Activated naive CD4-positive, alpha-beta T cell treated with anti-CD3 and anti-CD28 coated beads, Interleukin-2, amount 10 ng/mL, durations not matched to agents 7 days and 5 days (primary cell): ENCODE data around the gene GLI2.

Experiments
- CTCF ChIA-PET: fragments of 350-600 bp; sonication (Branson Sonifier 250); formaldehyde crosslinking; loops from one replicate; lab custom pipeline; 2021; ENCODE audit warnings: antibody characterized with exemption; lab: Charles Lee
- DNase-seq: peaks from one replicate; pipeline ENCODE4 v3.0.0-alpha.2; 2020
- H3K27ac Mint-ChIP-seq: one replicate; pipeline ENCODE4 v1.8.0; 2021; ENCODE audit warnings: mild to moderate bottlenecking, moderate library complexity, mixed read lengths
- H3K27me3 Mint-ChIP-seq: one replicate; pipeline ENCODE4 v1.8.0; 2021; ENCODE audit warnings: mild to moderate bottlenecking, mixed read lengths
- H3K36me3 Mint-ChIP-seq: one replicate; pipeline ENCODE4 v1.8.0; 2021; ENCODE audit warnings: mixed read lengths
- H3K4me1 Mint-ChIP-seq: one replicate; pipeline ENCODE4 v1.8.0; 2021; ENCODE audit warnings: mixed read lengths
- H3K4me3 Mint-ChIP-seq: one replicate; pipeline ENCODE4 v1.8.0; 2021; ENCODE audit warnings: mild to moderate bottlenecking, moderate library complexity, mixed read lengths
- H3K9me3 Mint-ChIP-seq: one replicate; pipeline ENCODE4 v1.8.0; 2021; ENCODE audit warnings: mixed read lengths

Gene GLI2

DNA sequence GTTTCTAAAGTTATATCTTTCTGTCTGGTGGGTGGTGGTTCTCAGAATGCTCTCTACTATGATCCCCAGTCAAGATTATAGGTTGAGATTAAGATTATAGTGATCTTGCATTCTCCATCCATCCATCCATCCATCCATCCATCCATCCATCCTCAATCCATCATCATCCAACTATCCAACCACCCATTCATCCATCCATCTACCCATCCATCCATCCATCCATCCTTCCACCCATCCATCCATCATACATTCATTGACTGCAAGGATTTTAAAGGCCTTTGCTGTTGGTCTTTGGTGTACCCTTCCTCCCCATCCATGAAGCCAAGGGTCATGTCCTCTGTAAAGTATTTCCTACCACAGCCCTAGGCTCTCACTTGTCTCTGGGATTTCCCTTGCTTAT, 13.1 kb downstream of the GLI2 start:
- Mint-ChIP-seq H3K4me1 (no peaks in the 10 kb centered on the region), H3K27ac (no peak overlapping the region), H3K4me3 (no peak overlapping the region), H3K9me3 (no peaks in the 10 kb centered on the region), H3K27me3 (peaks cover 27% of the 10 kb centered on the region), H3K36me3 (no peaks in the 10 kb centered on the region)
- DNase-seq, result no peak
- CTCF ChIA-PET, result no interaction called here

DNA sequence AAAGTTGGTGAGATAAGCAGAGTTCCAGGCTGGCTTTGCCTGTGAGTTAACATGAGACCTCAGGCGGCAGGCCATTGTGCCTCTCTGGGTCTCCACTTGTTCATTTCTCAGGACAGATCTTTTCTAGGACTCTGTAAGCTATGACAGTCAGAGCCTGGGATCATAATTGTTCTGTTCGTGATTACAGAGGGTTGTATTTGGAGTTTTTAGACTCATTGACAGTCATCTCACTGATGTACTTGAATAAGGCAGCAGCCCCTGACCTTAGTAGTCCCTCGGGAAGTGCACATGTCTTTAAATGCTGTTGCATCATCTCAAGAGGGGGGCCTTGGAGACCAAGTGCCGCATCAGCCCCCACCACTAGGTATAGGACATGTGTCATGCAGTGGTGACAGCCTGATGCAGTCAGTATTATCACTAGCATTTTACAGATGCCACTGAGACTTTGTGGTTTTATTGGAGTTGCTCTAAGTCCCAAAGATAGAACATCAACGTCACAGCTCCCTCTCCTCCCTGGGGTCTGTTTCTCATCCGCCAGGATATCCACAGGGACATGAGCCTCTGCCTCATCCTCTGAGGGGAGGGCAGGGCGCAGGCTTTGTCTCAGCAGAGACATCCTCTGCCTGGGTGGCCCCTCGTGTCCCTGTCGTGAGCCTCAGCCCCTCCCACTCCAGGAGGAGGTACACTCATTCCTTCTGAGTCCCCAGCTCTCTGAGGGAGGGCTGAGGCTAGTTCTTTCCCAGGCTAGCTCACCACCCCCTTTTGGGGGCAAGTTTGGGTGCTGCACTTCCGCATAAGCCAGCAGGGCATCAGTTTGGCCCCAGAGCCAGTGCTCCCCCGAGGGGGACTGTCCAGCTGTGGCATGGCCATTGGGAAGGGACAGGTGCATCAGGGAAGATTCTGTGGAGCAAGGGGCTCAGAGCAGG, 14.1 kb downstream of the GLI2 start:
- H3K9me3 Mint-ChIP-seq, result no peaks in the 10 kb centered on the region
- no peak overlapping the region for H3K27ac Mint-ChIP-seq
- H3K27me3 Mint-ChIP-seq, result peaks cover 22% of the 10 kb centered on the region
- H3K36me3 Mint-ChIP-seq, result no peaks in the 10 kb centered on the region
- H3K4me3 Mint-ChIP-seq, result no peak overlapping the region
- DNase-seq, result no peak
- no peaks in the 10 kb centered on the region for H3K4me1 Mint-ChIP-seq
- CTCF ChIA-PET, result no interaction called here

DNA sequence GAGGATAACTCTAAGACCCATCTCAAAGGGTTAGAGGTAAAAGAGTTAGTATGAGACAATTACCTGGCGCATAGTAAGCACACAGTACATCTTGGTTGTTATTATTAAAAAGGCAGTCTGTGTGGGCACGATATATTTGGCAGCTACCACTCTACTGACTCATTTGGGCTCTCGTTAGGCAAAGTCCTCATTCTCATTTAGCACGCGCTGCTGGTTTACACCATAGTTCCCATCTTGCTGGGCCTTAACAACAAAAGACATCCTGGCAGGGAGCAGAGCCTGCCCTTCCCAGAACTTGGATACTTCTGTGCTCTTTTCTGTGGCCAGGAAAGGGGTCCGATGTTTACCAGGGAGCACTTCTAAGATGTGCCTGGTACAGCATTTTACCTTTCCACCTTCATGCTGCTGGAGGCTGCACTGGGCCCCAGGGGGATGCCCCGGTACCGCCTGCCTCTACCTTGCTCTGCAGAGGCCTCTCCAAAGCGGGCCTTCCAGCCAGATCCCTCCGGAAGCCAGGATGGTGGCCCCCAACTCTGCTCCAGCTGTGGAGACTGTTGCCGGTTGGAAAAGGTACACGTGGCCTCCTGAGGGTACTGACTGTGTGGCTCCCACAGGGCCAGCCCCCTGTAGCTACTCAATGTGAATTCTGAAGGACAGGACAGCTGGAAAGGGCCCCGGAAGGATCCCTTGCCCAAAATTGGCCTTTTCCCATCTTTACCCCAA, 15.0 kb downstream of the GLI2 start:
- H3K9me3 Mint-ChIP-seq, result no peaks in the 10 kb centered on the region
- H3K27ac Mint-ChIP-seq, result no peak overlapping the region
- no peak for DNase-seq
- H3K27me3 Mint-ChIP-seq, result peaks cover 13% of the 10 kb centered on the region
- no peaks in the 10 kb centered on the region for H3K36me3 Mint-ChIP-seq
- CTCF ChIA-PET, result no interaction called here
- H3K4me3 Mint-ChIP-seq, result no peak overlapping the region
- no peaks in the 10 kb centered on the region for H3K4me1 Mint-ChIP-seq

DNA sequence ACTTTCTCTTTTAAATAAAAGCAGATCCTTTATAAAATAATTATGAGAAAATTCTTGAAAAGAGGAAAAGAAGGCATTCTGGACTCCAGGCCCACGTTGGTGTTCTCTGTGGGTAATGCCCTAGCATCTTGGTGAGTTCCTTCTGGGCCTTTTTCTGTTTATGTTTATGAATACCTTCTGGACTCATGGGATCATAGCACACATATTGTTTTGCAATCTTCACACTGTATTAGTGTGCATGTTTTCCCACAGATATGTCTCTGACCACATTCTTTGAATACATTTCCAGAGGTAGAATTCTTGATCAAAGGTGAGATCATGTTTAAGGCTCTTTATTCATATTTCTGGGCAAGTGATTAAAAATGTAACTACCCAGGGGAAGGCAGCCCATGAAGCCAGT, 15.9 kb downstream of the GLI2 start:
- CTCF ChIA-PET, result no interaction called here
- H3K4me3 Mint-ChIP-seq, result no peak overlapping the region
- H3K4me1 Mint-ChIP-seq, result no peaks in the 10 kb centered on the region
- no peaks in the 10 kb centered on the region for H3K36me3 Mint-ChIP-seq
- no peaks in the 10 kb centered on the region for H3K9me3 Mint-ChIP-seq
- DNase-seq, result no peak
- peaks cover 7% of the 10 kb centered on the region for H3K27me3 Mint-ChIP-seq
- no peak overlapping the region for H3K27ac Mint-ChIP-seq

DNA sequence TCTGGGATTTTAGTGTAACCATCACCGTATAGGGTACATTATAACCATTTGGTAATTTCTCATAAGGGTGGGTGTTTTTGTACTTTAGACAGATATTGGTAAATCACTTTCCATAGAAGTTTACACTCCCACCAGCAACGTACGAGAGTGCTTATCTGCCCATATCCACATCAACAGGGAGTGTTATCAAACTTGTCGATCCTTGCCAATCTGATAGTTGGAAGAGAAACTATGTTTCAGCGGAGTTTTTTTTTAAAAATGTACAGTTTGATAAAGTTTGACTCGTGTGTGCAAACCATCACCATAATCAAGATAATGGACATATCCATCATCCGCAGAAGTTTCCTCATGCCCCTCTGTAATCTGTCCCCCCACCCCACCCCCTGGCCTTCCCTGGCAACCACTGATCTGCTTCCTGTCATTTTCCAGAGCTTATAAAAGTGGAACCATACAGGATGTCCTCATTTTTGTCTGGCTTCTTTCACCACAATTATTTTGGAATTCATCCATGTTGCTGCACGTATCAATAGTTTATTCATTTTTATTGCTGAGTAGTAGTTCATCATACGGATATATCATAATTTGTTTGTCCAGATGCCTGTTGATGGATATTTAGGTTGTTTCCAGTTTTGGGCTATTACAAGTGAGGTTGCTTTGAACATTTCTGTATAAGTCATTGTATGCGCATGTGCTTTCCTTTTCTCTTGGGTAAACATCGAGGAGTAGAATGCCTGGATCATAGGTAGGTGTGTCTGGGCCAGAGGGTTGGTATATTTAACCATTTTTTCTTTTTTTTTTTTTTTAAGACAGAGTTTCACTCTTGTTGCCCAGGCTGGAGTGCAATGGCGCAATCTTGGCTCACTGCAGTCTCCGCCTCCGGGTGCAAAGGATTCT, 18.6 kb downstream of the GLI2 start:
- H3K27me3 Mint-ChIP-seq, result peaks cover 17% of the 10 kb centered on the region
- no peaks in the 10 kb centered on the region for H3K9me3 Mint-ChIP-seq
- no peak overlapping the region for H3K4me3 Mint-ChIP-seq
- no peak for DNase-seq
- no peaks in the 10 kb centered on the region for H3K4me1 Mint-ChIP-seq
- no peak overlapping the region for H3K27ac Mint-ChIP-seq
- no peaks in the 10 kb centered on the region for H3K36me3 Mint-ChIP-seq
- CTCF ChIA-PET, result no interaction called here

DNA sequence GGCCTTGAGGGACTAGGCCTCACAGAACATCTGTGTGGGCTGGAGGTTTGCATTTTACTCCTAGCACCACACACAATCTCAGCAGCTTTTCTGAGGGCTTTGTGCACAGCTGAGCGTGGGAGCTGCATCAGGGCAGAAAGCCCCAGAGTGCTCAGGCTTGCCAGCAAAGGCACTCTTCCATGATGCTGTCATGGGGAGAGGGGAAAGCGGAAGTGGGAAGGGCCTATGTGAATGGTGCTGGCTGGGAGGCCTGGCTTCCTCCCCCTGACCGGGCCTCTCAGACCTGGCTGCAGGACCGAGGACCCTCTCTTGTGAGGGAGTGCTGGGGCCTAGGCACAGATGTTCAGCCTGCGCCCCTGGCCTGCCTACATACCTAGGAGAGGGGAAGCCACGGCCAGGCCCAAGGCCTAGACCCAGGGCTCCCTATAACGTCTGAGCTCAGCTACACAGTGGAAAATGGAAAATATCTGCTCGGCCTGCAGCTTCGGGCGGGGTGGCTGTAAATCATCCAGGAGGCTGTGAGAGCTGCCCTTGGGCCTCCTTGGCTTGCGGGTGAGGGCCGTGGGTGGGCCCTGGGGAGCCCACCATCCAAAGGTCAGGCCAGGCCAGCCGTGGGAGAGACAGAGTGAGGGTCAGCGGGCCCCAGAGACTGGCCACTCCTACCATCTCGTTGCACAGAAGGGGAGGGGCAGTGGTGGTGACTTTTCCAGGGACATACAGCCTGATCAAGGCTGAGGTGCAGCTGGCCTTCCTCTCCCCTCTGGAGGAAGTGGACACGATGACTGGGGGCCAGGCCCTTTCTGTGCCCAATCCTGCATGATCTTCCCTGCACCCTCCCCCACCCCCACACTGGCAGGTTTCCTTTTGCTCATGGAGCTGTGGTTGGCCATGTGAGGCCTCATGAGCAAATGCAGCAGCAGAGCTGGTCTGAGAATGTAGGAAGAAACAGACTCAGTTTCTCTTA, 22.8 kb downstream of the GLI2 start:
- Mint-ChIP-seq H3K4me3 (no peak overlapping the region), H3K4me1 (no peaks in the 10 kb centered on the region), H3K36me3 (no peaks in the 10 kb centered on the region), H3K27me3 (peaks cover 13% of the 10 kb centered on the region), H3K27ac (no peak overlapping the region), H3K9me3 (no peaks in the 10 kb centered on the region)
- CTCF ChIA-PET, result no interaction called here
- peak; percentile 17 for DNase-seq

DNA sequence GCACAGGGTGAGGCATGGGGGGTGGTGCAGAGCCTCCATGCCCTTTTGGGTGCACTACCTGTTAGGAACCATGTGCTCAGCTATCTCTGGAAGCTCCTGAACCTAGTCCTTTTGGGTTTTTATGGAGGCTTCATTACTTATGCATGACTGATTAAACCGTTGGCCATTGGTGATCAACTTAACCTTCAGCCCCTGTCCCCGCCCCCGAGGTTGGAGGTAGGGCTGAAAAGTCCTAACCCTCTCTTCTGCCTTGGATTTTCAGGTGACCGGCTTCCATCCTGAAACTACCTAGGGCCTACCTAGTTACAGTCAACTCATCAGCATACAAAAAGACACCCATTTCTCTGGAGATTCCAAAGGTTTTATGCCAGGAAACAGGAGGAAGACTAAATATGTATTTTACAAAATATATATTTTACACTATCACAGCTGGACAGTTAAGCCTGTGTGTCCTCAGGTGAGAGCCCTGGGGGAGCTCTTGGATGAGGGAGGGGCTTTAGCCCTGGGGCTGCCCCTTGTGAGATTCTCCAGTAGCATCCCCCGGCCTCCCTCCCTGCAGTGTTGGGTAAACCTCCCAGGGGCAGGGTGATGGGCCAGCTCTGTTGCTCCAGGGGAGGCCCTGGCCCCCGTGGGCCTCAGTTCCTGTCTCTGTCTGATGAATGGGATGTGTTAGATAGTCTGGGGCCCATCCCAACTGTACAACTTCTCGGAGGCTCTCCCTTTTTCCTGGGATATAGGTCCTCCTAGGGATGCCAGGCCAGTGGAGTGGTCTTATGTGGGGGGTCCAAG, 24.1 kb downstream of the GLI2 start:
- DNase-seq, result peak; percentile 8
- Mint-ChIP-seq H3K9me3 (no peaks in the 10 kb centered on the region), H3K4me3 (no peak overlapping the region), H3K27me3 (peaks cover 13% of the 10 kb centered on the region), H3K36me3 (no peaks in the 10 kb centered on the region), H3K27ac (no peak overlapping the region), H3K4me1 (no peaks in the 10 kb centered on the region)
- CTCF ChIA-PET, result no interaction called here

DNA sequence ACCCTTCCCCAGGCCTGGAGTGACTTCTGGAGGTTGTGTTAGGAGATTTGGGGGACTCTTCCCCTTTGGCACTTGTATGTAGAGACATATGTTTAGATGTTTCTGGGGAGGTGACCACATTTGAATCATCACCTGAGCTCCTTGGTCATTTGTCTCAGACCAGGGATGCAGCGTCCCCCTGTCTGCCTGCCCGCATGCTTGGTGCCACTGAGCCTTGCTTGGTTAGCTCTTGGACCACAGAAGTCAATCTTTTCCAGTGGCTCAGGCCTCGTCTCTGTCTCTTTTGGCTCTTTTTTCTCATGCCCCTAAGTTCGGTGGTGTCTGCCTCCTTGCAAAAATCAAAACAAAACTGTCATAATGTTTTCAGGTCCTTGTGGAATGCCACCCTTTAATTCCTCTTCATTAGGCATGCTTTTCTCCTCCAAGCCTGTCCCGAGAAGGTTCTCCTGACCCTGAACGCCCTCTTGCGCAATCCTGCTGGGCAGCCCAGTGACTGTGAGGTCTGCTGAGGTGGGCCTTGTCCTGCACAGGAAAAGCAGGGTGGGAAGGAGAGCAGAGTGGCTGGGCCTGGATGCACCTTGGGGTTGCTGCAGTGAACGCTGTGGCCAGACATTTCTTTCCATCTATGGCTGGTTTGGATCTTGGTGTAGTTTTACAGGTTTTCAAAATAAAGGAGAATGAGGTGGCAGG, 24.9 kb downstream of the GLI2 start:
- CTCF ChIA-PET, result no interaction called here
- Mint-ChIP-seq H3K4me1 (no peaks in the 10 kb centered on the region), H3K9me3 (no peaks in the 10 kb centered on the region), H3K27ac (no peak overlapping the region), H3K27me3 (peaks cover 13% of the 10 kb centered on the region), H3K36me3 (no peaks in the 10 kb centered on the region), H3K4me3 (no peak overlapping the region)
- no peak for DNase-seq

DNA sequence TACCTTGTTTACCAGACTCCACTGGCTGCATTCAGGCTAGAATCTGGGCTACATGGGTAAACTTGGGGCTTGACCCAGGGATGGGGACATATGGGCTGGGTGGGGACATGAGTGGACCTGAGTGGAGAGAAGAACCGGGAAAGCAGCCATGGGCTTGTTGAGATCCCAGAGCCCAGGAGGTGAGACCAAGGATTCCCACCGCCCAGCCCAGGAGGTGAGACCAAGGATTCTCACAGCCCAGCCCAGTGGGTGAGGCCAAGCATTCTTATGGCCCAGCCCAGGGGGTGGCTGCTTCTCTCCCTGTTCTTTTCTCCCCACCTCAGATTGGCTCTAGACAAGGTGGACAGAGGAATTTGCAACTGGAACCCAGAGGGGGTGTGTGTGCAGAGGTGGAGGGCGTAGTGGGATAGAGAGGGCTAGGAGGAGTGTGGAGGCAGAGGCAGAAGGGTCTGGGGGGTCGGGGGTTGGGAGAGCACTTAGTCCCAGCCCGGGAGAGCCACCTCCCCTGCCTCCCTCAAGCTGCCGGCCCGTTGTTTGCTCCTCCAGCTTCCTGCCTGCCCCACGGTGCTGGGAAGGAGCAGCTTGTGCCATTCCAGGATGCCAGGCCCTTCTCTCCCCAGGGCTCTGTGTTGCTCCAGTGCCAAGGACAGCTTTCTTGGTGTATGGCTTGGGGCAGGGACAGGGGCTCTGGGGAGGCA, 25.6 kb downstream of the GLI2 start:
- DNase-seq, result peak; percentile 11
- CTCF ChIA-PET, result no interaction called here
- no peak overlapping the region for H3K27ac Mint-ChIP-seq
- H3K4me3 Mint-ChIP-seq, result no peak overlapping the region
- peaks cover 13% of the 10 kb centered on the region for H3K27me3 Mint-ChIP-seq
- H3K36me3 Mint-ChIP-seq, result no peaks in the 10 kb centered on the region
- no peaks in the 10 kb centered on the region for H3K4me1 Mint-ChIP-seq
- no peaks in the 10 kb centered on the region for H3K9me3 Mint-ChIP-seq

DNA sequence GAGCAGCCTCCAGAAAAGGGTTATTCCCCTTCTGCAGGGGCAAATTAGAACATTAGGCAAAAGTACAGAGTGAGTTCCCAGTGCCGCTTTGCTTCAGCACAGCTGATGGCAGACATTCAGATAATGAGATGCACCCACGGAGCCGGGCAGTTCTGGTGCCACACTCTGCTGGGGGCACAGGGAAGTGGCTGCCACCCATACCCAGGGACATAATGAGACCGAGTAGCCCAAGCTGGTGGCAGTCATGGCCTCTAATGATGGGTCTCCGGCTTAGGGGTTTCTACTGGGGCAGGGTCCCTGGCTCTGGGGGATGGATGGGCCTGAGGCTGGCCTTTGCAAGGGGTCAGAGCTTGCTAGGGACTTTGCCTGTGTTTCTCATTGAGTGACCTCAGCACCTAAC, 26.2 kb downstream of the GLI2 start:
- CTCF ChIA-PET, result no interaction called here
- no peak overlapping the region for H3K27ac Mint-ChIP-seq
- no peaks in the 10 kb centered on the region for H3K4me1 Mint-ChIP-seq
- DNase-seq, result no peak
- H3K36me3 Mint-ChIP-seq, result no peaks in the 10 kb centered on the region
- H3K4me3 Mint-ChIP-seq, result no peak overlapping the region
- H3K27me3 Mint-ChIP-seq, result peaks cover 13% of the 10 kb centered on the region
- H3K9me3 Mint-ChIP-seq, result no peaks in the 10 kb centered on the region

DNA sequence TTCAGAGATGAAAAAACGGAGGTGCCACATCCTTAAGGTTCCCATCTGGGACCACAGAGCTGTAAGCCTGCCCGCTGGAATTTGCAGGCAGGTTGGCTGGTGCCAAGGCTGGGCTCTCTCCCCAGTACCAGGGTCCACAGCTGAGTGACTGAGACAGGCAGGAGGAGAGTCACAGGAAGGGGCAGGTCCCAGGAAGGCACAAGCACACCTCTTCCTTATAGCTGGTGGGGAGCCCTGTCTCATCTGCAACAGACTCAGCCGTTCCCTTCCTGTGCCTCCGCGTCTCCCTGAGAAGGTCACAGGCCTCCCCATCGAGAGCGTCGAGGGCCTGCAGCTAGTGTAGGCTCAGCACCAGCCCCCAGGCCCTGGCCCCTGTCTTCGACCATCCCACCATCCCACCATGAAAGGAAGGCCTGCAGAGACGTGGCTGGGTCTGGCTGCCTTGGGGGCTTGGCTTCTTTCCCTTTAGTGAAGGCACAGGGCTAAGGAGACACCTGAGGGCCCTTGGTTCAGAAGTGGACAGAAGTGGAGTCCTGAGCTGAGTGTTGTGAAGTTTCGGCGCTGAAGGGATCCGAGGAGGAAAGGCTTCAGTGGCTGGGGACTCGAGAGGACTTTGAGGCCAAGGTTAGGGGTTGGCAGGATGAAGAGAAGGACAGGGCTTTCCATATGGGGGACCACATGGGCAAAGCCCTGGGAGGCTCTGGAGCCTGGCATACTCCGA, 26.8 kb downstream of the GLI2 start:
- Mint-ChIP-seq H3K36me3 (no peaks in the 10 kb centered on the region), H3K9me3 (no peaks in the 10 kb centered on the region), H3K4me3 (no peak overlapping the region), H3K27me3 (peaks cover 10% of the 10 kb centered on the region), H3K27ac (no peak overlapping the region), H3K4me1 (no peaks in the 10 kb centered on the region)
- peak; percentile 15 for DNase-seq
- CTCF ChIA-PET, result no interaction called here
